ENCODE data around the gene PRMT6. TPM values are rescaled to one million over a fixed set of nuclear protein-coding genes. Genes with fewer than 3 reads are reported as not detected.
"Not testable (repeated sequence)": the region's sequence is repeated elsewhere in the genome, so short reads cannot be mapped to it uniquely, and the experiment has no call there.

Gene PRMT6
- total and polyA plus RNA-seq, 2 donors from 2014 or later: 16.9 to 19.3 TPM

DNA sequence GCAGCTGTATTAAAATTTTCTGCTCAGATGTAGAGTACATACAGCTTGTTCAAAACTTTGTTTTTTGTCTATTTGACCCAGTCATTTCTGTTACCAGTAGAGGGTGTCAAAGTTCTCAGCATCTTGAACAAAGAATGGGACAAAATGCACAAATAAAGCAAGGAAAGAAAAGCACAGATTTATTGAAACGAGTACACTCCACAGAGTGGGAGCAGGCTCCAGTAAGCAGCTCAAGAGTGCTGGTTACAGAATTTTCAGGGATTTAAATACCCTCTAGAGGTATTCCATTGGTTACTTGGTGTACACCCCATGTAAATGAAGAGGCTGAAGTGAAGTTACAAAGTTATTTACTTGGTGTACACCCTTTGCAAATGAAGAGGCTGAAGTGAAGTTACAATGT is 8.9 kb upstream of the PRMT6 start:
- no peak overlapping the region for H3K27ac ChIP-seq (ENCODE audit: low read depth in 2 of 2, low read length in 2 of 2)
- no peaks in the 10 kb centered on the region for H3K4me1 ChIP-seq (ENCODE audit: control insufficient read depth in 2 of 3, insufficient read depth in 2 of 3, low read depth in 1 of 3, low read length in 3 of 3)
- H3K27me3 ChIP-seq (ENCODE audit: control insufficient read depth, insufficient read depth, low read length): no peaks in the 10 kb centered on the region
- DNase-seq: no peak
- no peaks in the 10 kb centered on the region for H3K36me3 ChIP-seq (ENCODE audit: control insufficient read depth in 2 of 3, insufficient read depth in 3 of 3, low read length in 3 of 3)
- no peaks in the 10 kb centered on the region for H3K9me3 ChIP-seq (ENCODE audit: control insufficient read depth in 2 of 3, insufficient read depth in 1 of 3, low read length in 3 of 3)
- no peak for FAIRE-seq
- TF ChIP-seq, protein P1, sequence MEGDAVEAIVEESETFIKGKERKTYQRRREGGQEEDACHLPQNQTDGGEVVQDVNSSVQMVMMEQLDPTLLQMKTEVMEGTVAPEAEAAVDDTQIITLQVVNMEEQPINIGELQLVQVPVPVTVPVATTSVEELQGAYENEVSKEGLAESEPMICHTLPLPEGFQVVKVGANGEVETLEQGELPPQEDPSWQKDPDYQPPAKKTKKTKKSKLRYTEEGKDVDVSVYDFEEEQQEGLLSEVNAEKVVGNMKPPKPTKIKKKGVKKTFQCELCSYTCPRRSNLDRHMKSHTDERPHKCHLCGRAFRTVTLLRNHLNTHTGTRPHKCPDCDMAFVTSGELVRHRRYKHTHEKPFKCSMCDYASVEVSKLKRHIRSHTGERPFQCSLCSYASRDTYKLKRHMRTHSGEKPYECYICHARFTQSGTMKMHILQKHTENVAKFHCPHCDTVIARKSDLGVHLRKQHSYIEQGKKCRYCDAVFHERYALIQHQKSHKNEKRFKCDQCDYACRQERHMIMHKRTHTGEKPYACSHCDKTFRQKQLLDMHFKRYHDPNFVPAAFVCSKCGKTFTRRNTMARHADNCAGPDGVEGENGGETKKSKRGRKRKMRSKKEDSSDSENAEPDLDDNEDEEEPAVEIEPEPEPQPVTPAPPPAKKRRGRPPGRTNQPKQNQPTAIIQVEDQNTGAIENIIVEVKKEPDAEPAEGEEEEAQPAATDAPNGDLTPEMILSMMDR (IDR thresholded peaks at IDR 0.05; ENCODE audit: borderline replicate concordance, extremely low read depth, insufficient read depth): no peak
- intact Hi-C loops (cut with DNase I): no loop called here
- no peak overlapping the region for H3K9ac ChIP-seq (ENCODE audit: low read length in 3 of 3)
- H3K4me3 ChIP-seq (ENCODE audit: low read length in 3 of 3): no peak overlapping the region

DNA sequence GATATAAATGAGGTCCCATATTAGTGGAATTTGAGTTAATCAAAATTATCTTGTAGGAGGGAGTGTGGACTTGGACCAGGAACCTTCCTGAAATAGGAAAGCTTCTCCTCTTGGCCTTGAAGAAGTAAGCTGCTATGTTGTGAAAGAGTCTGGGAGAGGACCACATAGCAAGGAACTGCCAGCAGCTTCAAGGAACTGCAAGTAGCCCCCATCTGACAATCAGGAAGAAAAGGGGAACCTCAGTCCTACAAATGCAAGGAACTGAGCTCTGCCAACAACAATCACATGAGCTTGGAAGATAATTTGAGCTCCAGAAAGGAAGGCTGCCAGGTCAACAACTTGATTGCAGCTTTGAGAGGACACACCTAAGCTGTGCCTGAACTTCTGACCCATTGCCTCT is 8.2 kb upstream of the PRMT6 start:
- no peak overlapping the region for H3K27ac ChIP-seq (ENCODE audit: low read depth in 2 of 2, low read length in 2 of 2)
- DNase-seq: no peak
- no peaks in the 10 kb centered on the region for H3K4me1 ChIP-seq (ENCODE audit: control insufficient read depth in 2 of 3, insufficient read depth in 2 of 3, low read depth in 1 of 3, low read length in 3 of 3)
- H3K27me3 ChIP-seq (ENCODE audit: control insufficient read depth, insufficient read depth, low read length): no peaks in the 10 kb centered on the region
- H3K36me3 ChIP-seq (ENCODE audit: control insufficient read depth in 2 of 3, insufficient read depth in 3 of 3, low read length in 3 of 3): no peaks in the 10 kb centered on the region
- TF ChIP-seq, protein P1 (IDR thresholded peaks at IDR 0.05; ENCODE audit: borderline replicate concordance, extremely low read depth, insufficient read depth): no peak
- H3K9me3 ChIP-seq (ENCODE audit: control insufficient read depth in 2 of 3, insufficient read depth in 1 of 3, low read length in 3 of 3): no peaks in the 10 kb centered on the region
- FAIRE-seq: no peak
- no peak overlapping the region for H3K9ac ChIP-seq (ENCODE audit: low read length in 3 of 3)
- H3K4me3 ChIP-seq (ENCODE audit: low read length in 3 of 3): no peak overlapping the region
- intact Hi-C loops (cut with DNase I): no loop called here

DNA sequence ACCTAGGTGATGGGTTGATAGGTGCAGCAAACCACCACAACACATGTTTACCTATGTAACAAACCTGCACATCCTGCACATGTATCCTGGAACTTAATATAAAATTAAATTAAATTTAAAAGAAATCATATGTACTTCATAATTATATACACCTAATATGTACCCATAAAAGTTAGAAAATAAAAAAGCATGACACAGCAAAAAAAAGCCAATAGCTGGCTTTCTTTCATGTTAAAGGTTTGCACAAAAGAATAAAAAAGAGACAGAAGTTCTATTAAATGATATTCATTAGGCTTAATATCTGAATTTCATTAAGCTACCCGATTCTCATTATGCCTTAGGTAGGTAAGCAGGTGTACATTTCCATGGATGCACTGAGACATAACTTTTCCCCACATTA is 5.2 kb upstream of the PRMT6 start:
- H3K4me1 ChIP-seq (ENCODE audit: control insufficient read depth in 2 of 3, insufficient read depth in 2 of 3, low read depth in 1 of 3, low read length in 3 of 3): no peaks in the 10 kb centered on the region
- H3K4me3 ChIP-seq (ENCODE audit: low read length in 3 of 3): no peak overlapping the region
- TF ChIP-seq, protein P1 (IDR thresholded peaks at IDR 0.05; ENCODE audit: borderline replicate concordance, extremely low read depth, insufficient read depth): no peak
- intact Hi-C loops (cut with DNase I): no loop called here
- DNase-seq: no peak
- no peak for FAIRE-seq
- H3K9me3 ChIP-seq (ENCODE audit: control insufficient read depth in 2 of 3, insufficient read depth in 1 of 3, low read length in 3 of 3): no peaks in the 10 kb centered on the region
- H3K9ac ChIP-seq (ENCODE audit: low read length in 3 of 3): no peak overlapping the region
- H3K27ac ChIP-seq (ENCODE audit: low read depth in 2 of 2, low read length in 2 of 2): no peak overlapping the region
- no peaks in the 10 kb centered on the region for H3K27me3 ChIP-seq (ENCODE audit: control insufficient read depth, insufficient read depth, low read length)
- no peaks in the 10 kb centered on the region for H3K36me3 ChIP-seq (ENCODE audit: control insufficient read depth in 2 of 3, insufficient read depth in 3 of 3, low read length in 3 of 3)

DNA sequence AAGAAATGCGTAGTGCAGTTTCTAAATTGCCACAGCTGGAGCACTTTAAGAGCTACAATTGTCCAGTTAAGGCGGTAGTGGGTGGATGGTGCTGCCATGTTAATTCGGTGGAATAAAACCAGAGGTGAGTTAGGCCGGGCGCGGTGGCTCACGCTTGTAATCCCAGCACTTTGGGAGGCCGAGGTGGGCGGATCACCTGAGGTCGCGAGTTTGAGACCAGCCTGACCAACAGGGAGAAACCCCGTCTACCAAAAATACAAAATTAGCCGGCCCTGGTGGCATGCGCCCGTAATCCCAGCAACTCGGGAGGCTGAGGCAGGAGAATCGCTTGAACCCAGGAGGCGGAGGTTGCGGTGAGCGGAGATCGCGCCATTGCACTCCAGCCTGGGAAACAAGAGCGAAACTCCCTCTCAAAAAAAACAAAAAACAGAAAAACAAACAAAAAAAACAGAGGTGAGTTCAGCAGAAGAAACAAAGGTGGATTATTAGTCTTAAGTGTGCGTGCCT is 502 bp upstream of the PRMT6 start:
- H3K4me1 ChIP-seq (ENCODE audit: control insufficient read depth in 2 of 3, insufficient read depth in 2 of 3, low read depth in 1 of 3, low read length in 3 of 3); FAIRE-seq; H3K9me3 ChIP-seq (ENCODE audit: control insufficient read depth in 2 of 3, insufficient read depth in 1 of 3, low read length in 3 of 3); intact Hi-C loops (cut with DNase I); H3K27me3 ChIP-seq (ENCODE audit: control insufficient read depth, insufficient read depth, low read length); H3K36me3 ChIP-seq (ENCODE audit: control insufficient read depth in 2 of 3, insufficient read depth in 3 of 3, low read length in 3 of 3): not testable (repeated sequence)
- H3K9ac ChIP-seq (ENCODE audit: low read length in 3 of 3): peak overlapping the region in 2 of 3 donors; percentile 85 to 91
- peak overlapping the region; percentile 6 to 91 for H3K27ac ChIP-seq (ENCODE audit: low read depth in 2 of 2, low read length in 2 of 2)
- peak overlapping the region; percentile 67 to 95 (median 94) for H3K4me3 ChIP-seq (ENCODE audit: low read length in 3 of 3)
- peak in 1 of 5 donors; percentile 36 for DNase-seq

All from kidney (tissue), 14 donors.